8988T (cell line): ENCODE results near the gene CT45A3.
"Not testable (repeated sequence)": the region's sequence is repeated elsewhere in the genome, so short reads cannot be mapped to it uniquely, and the experiment has no call there.

Source experiments
- DNase-seq: peaks from one replicate; pipeline ENCODE4 v3.0.0; 2011

CT45A3 gene, protein sequence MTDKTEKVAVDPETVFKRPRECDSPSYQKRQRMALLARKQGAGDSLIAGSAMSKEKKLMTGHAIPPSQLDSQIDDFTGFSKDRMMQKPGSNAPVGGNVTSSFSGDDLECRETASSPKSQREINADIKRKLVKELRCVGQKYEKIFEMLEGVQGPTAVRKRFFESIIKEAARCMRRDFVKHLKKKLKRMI

DNA sequence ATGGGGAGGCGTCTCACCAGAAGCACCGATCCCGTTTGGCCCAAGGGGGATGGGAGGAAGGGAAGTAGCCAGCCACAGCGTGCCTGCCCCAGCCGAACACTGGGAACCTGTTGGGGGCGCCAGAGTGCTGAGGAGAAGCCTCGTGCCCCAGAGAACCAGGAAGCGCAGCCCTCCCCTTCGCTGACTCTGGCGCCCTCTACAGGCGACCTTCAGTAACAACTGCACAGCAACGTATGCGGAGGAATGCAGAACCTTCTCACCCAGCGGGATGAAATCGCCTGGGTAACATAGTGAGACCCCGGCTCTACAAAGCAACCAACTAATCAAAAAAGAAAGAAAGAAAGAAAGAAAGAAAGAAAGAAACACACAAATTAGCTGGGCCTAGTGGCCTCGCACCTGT lies at the start of gene CT45A3:
CT45A3 (minus strand) TSS at position 101 of the 400 bp plus-strand sequence. CDS start 3,747 bp downstream, outside the sequence.
- DNase-seq = not testable (repeated sequence)

GRCh38 chrX:135802687-135803086 lies 34.7 kb upstream of the CT45A3 start, which contains the start of gene CT45A6:
CT45A6 (minus strand) TSS chrX:135802787; CDS start chrX:135798993, 3,794 bp downstream.
- not testable (repeated sequence) for DNase-seq

DNA sequence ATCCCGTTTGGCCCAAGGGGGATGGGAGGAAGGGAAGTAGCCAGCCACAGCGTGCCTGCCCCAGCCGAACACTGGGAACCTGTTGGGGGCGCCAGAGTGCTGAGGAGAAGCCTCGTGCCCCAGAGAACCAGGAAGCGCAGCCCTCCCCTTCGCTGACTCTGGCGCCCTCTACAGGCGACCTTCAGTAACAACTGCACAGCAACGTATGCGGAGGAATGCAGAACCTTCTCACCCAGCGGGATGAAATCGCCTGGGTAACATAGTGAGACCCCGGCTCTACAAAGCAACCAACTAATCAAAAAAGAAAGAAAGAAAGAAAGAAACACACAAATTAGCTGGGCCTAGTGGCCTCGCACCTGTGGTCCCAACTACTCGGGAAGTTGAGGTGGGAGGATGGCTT lies 17.4 kb upstream of the CT45A3 start, which contains the start of gene CT45A5:
CT45A5 (minus strand) TSS at position 101 of the 400 bp plus-strand sequence. CDS start 3,774 bp downstream, outside the sequence.
- not testable (repeated sequence) for DNase-seq

GRCh38 chrX:135744739-135745138 lies 23.3 kb downstream of the CT45A3 start:
- not testable (repeated sequence) for DNase-seq

GRCh38 chrX:135741192-135741715 lies 26.7 kb downstream of the CT45A3 start:
- DNase-seq = no peak

DNA sequence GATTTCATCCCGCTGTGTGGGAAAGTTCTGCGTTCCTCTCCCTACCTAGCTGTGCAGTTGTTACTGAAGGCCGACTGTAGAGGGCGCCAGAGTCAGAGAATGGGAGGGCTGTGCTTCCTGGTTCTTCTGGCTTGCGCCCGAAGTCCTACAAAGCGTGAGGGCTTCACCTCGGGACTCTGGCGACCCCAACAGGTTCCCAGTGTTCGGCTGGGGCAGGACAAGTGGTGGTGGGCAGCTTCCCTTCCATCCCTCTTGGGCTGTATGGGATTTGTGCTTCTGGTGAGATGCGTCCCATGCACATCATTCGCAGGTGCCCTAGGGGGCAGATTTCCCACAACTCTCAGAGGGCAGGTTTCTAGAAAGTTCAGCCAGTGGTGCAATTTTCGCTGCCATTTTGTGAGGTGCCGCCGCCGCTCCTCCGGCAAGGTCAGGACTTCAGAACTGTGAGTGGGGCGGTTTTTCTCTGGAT lies 27.3 kb downstream of the CT45A3 start:
- peak; percentile 36 for DNase-seq

DNA sequence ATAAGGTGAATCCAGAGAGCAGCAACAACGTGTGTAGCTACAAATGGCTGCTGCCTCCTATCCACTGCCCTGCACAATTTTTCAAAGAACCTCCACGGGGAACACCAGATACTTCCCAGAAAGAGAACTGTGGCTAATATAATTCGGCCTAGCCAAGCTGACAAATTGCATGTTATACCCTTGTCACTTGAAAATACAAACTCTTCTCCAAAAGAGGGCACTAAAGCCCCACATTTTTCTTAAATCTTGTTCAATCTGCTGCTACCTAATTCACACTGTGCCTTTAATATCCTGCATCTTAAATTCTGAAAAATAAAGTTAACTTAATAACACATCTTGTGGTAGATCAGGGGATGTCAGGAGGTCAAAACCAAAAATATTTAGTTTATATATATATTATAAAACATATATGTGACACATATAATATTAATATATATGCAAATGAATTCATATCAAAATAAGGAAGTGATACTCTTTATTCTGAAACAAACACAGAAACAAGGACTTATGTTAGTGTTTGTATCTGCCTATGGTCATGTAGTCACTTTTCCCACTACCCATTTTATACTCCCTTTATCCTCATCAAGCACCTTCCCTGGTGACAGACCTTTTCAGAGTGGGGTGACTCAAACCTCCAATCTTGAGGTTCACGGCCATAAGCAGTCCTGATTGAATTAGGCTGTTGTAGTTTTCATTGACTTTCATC lies 30.5 kb downstream of the CT45A3 start:
- DNase-seq = no peak

DNA sequence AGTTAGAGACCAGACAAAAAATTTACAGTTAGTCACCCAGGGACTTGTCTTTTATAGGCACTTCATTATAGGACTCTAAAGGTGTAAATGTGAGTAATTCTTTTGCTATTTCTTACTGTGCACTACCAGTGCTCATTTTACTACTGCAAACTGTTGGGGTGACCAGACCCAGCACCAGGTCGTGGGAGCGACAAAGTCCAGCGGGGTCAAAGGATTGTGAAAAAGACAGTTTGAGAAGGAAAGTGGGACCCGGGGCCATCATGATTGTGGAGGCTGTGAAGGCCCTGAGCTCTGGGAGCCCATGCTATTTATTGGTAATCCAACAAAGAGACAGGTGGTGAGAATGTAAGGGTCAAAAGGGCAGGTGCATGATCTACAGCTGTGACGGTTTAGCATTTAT lies 33.3 kb downstream of the CT45A3 start:
- DNase-seq = not testable (repeated sequence)

GRCh38 chrX:135713795-135714194 lies 54.2 kb downstream of the CT45A3 start:
- no peak for DNase-seq

DNA sequence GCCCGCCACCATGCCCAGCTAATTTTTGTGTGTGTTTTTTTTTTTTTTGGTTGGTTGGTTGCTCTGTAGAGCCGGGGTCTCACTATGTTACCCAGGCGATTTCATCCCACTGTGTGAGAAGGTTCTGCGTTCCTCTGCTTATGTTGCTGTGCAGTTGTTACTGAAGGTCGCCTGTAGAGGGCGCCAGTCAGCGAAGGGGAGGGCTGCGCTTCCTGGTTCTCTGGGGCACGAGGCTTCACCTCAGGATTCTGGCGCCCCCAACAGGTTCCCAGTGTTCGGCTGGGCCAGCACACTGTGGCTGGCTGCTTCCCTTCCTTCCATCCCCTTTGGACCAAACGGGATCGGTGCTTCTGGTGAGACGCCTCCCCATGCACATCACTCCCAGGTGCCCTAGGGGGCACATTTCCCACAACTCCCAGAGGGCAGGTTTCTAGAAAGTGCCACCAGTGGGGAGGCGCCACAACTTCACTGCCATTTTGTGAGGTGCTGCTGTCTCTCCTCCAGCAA lies 54.8 kb downstream of the CT45A3 start, which contains the start of gene CT45A1:
CT45A1 (plus strand) TSS at position 457 of the 507 bp plus-strand sequence. CDS start 5,302 bp downstream, outside the sequence.
- DNase-seq = not testable (repeated sequence)
